OCI-LY3 (cell line): ENCODE results near the gene SLAIN2.

Experiments
- H2AFZ ChIP-seq: fragments of 200-600, 300-600 bp; shearing (Covaris generic); 2 replicates; pipeline ENCODE4 v1.6.0; 2014; ENCODE audit warnings: antibody characterized with exemption, low read depth, low read length
- H3K27ac ChIP-seq: fragments of 200-600, 300-600 bp; sonication (generic); 2 replicates; pipeline ENCODE4 v1.5.1; 2014; ENCODE audit warnings: mild to moderate bottlenecking, low read length, moderate library complexity, mixed read lengths
- H3K27me3 ChIP-seq: fragments of 200-600, 300-600 bp; sonication (generic); 2 replicates; pipeline ENCODE4 v1.6.1; 2014; ENCODE audit warnings: low read depth, low read length, mixed read lengths
- H3K36me3 ChIP-seq: fragments of 200-600, 300-600 bp; sonication (generic); replicated peaks from 2 replicates; pipeline ENCODE3; 2014; ENCODE audit warnings: low read depth, low read length, mixed read lengths
- H3K4me1 ChIP-seq: fragments of 300-600, 200-600 bp; sonication (generic); 2 replicates; pipeline ENCODE4 v1.6.1; 2014; ENCODE audit warnings: low read length, mixed read lengths
- H3K4me2 ChIP-seq: fragments of 200-600, 300-600 bp; sonication (generic); 2 replicates; pipeline ENCODE4 v1.6.1; 2014; ENCODE audit warnings: low read length, mixed read lengths
- H3K4me3 ChIP-seq: fragments of 300-600, 200-600 bp; sonication (generic); 2 replicates; pipeline ENCODE4 v1.5.1; 2014; ENCODE audit warnings: antibody characterized with exemption, mild to moderate bottlenecking, low read length, moderate library complexity
- H3K79me2 ChIP-seq: fragments of 300-600, 200-600 bp; shearing (Covaris generic); 2 replicates; pipeline ENCODE4 v1.6.1; 2014; ENCODE audit warnings: mild to moderate bottlenecking, low read length, mixed read lengths
- H3K9ac ChIP-seq: fragments of 300-600, 200-600 bp; shearing (Covaris generic); 2 replicates; pipeline ENCODE4 v1.6.0; 2014; ENCODE audit warnings: mild to moderate bottlenecking, low read length, moderate library complexity
- H3K9me3 ChIP-seq: fragments of 200-600, 300-600 bp; shearing (Covaris generic); 2 replicates; pipeline ENCODE4 v1.6.1; 2014; ENCODE audit warnings: low read length, mixed read lengths; ENCODE audit not compliant: insufficient read depth
- H4K20me1 ChIP-seq: fragments of 200-600, 300-600 bp; sonication (generic); 2 replicates; pipeline ENCODE4 v1.6.1; 2016; ENCODE audit warnings: low read length, mixed read lengths; ENCODE audit not compliant: insufficient read depth
- EZH2phosphoT487 ChIP-seq: fragments of 200-600 bp; shearing (Covaris generic); IDR thresholded peaks from 2 replicates; pipeline ENCODE4 v1.6.1; 2018; ENCODE audit warnings: antibody characterized with exemption, mixed run types, low read depth
- TF ChIP-seq, protein P1 (sequence below): fragments of 200-600, 300-600 bp; sonication (generic); IDR thresholded peaks from 2 replicates; pipeline ENCODE4 v1.5.1; 2014; ENCODE audit warnings: antibody characterized with exemption, low read length, low read depth

The SLAIN2 gene

GRCh38 chr4:48403358-48403757 is 62.0 kb downstream of the SLAIN2 start:
- Histone ChIP-seq H3K4me3 (no peak overlapping the region), H3K27ac (no peak overlapping the region), H3K79me2 (no peaks in the 10 kb centered on the region), H3K4me2 (no peak overlapping the region), H3K27me3 (no peaks in the 10 kb centered on the region), H4K20me1 (no peaks in the 10 kb centered on the region), H3K9me3 (no peaks in the 10 kb centered on the region), H3K9ac (no peak overlapping the region), H3K36me3 (no peaks in the 10 kb centered on the region), H3K4me1 (no peaks in the 10 kb centered on the region), H2AFZ (no peak overlapping the region)
- TF ChIP-seq EZH2phosphoT487 = no peak
- TF ChIP-seq, protein P1, sequence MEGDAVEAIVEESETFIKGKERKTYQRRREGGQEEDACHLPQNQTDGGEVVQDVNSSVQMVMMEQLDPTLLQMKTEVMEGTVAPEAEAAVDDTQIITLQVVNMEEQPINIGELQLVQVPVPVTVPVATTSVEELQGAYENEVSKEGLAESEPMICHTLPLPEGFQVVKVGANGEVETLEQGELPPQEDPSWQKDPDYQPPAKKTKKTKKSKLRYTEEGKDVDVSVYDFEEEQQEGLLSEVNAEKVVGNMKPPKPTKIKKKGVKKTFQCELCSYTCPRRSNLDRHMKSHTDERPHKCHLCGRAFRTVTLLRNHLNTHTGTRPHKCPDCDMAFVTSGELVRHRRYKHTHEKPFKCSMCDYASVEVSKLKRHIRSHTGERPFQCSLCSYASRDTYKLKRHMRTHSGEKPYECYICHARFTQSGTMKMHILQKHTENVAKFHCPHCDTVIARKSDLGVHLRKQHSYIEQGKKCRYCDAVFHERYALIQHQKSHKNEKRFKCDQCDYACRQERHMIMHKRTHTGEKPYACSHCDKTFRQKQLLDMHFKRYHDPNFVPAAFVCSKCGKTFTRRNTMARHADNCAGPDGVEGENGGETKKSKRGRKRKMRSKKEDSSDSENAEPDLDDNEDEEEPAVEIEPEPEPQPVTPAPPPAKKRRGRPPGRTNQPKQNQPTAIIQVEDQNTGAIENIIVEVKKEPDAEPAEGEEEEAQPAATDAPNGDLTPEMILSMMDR = no peak

GRCh38 chr4:48403779-48404178 is 62.5 kb downstream of the SLAIN2 start:
- Histone ChIP-seq H4K20me1 (no peaks in the 10 kb centered on the region), H3K4me3 (no peak overlapping the region), H3K27me3 (no peaks in the 10 kb centered on the region), H3K27ac (no peak overlapping the region), H3K79me2 (no peaks in the 10 kb centered on the region), H2AFZ (no peak overlapping the region), H3K9me3 (no peaks in the 10 kb centered on the region), H3K4me1 (no peaks in the 10 kb centered on the region), H3K36me3 (no peaks in the 10 kb centered on the region), H3K4me2 (no peak overlapping the region), H3K9ac (no peak overlapping the region)
- TF ChIP-seq EZH2phosphoT487 = no peak
- TF ChIP-seq, protein P1 = no peak

DNA sequence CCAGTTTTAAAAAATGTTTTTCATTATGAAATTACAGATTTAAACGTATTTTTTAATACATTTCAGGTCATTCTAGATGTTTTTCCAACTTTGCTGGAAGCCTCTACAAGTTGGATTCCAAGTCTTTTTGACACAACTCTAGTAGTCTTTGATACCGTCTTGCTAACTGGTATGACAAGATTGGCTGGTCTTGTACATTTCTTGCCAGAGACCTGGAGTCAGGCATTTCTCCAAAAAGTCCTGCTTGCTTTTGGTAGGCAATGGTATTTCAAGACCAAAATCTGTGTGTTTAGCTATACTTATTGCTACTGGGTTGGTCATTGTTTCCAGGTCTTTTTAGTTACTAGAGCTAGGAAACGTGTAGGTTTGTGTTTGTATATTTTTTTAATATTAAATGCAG is 64.6 kb downstream of the SLAIN2 start:
- Histone ChIP-seq H3K9ac (no peak overlapping the region), H3K36me3 (no peaks in the 10 kb centered on the region), H4K20me1 (no peaks in the 10 kb centered on the region), H3K4me2 (no peak overlapping the region), H3K79me2 (no peaks in the 10 kb centered on the region), H3K27me3 (no peaks in the 10 kb centered on the region), H3K9me3 (no peaks in the 10 kb centered on the region), H2AFZ (no peak overlapping the region), H3K27ac (no peak overlapping the region), H3K4me1 (no peaks in the 10 kb centered on the region), H3K4me3 (no peak overlapping the region)
- no peak for TF ChIP-seq EZH2phosphoT487
- TF ChIP-seq, protein P1 = no peak

GRCh38 chr4:48409203-48409602 is 67.9 kb downstream of the SLAIN2 start:
- Histone ChIP-seq H2AFZ (no peak overlapping the region), H3K79me2 (no peaks in the 10 kb centered on the region), H3K27me3 (no peaks in the 10 kb centered on the region), H3K36me3 (no peaks in the 10 kb centered on the region), H3K4me3 (no peak overlapping the region), H3K4me1 (no peaks in the 10 kb centered on the region), H3K9me3 (no peaks in the 10 kb centered on the region), H3K9ac (no peak overlapping the region), H4K20me1 (no peaks in the 10 kb centered on the region; the same call in 1 of the 2 replicates), H3K27ac (no peak overlapping the region), H3K4me2 (no peak overlapping the region)
- TF ChIP-seq EZH2phosphoT487 = no peak
- TF ChIP-seq, protein P1 = no peak
